IMR-90 (cell line): Measurements from ENCODE around the gene STX11. TPM values are rescaled to one million over a fixed set of nuclear protein-coding genes. Genes with fewer than 3 reads are reported as not detected.

Experiments
- ATAC-seq: fragments of 200-7000 bp; cut with Tn5 transposase; 2 replicates; pipeline ENCODE4 v1.9.1; 2020; ENCODE audit warnings: low read depth, mild to moderate bottlenecking, moderate library complexity
- BruUV-seq: library from RNA; stranded (reverse); fragments of 400-500 nt; replicated peaks from 2 replicates; lab custom pipeline; 2021; lab: Mats Ljungman, UMichigan
- CTCF ChIA-PET: fragments of 300-600 bp; formaldehyde crosslinking; extraction: SDS; loops from one replicate; lab custom pipeline; 2021; ENCODE audit warnings: antibody characterized with exemption; lab: Yijun Ruan, JAX
- POLR2A ChIA-PET: fragments of 300-600 bp; sonication (Branson Sonifier 250); formaldehyde crosslinking; loops from one replicate; lab custom pipeline; 2022; ENCODE audit warnings: antibody characterized with exemption; ENCODE audit not compliant: unreplicated experiment; lab: Charles Lee
- DNase-seq: peaks from one replicate; pipeline ENCODE4 v3.0.0; 2013
- H2AFZ ChIP-seq: replicated peaks from 2 replicates; pipeline ENCODE3; 2013; ENCODE audit warnings: low read length, mild to moderate bottlenecking; ENCODE audit not compliant: poor library complexity
- H2AK5ac ChIP-seq: 2 replicates; pipeline ENCODE4 v1.6.1; 2013; ENCODE audit warnings: low read depth, low read length, inconsistent platforms
- H2AK9ac ChIP-seq: replicated peaks from 2 replicates; pipeline ENCODE3; 2013; ENCODE audit warnings: mild to moderate bottlenecking, low read depth, low read length, moderate library complexity; ENCODE audit not compliant: poor library complexity
- H2BK120ac ChIP-seq: 2 replicates; pipeline ENCODE4 v1.6.1; 2013; ENCODE audit warnings: low read depth, low read length, inconsistent platforms
- H2BK15ac ChIP-seq: 3 replicates; pipeline ENCODE4 v1.6.1; 2013; ENCODE audit warnings: low read depth, low read length, inconsistent platforms
- H2BK20ac ChIP-seq: 2 replicates; pipeline ENCODE4 v1.6.1; 2013; ENCODE audit warnings: low read depth, mild to moderate bottlenecking, inconsistent platforms, low read length, moderate library complexity
- H2BK5ac ChIP-seq: 2 replicates; pipeline ENCODE4 v1.6.1; 2013; ENCODE audit warnings: mild to moderate bottlenecking, low read depth, low read length, inconsistent platforms; ENCODE audit not compliant: poor library complexity, severe bottlenecking
- H3K14ac ChIP-seq: replicated peaks from 2 replicates; pipeline ENCODE4 v1.6.1; 2013; ENCODE audit warnings: low read depth, low read length, inconsistent platforms
- H3K18ac ChIP-seq: 2 replicates; pipeline ENCODE4 v1.6.1; 2013; ENCODE audit warnings: low read depth, low read length, control low read depth
- H3K23ac ChIP-seq: 2 replicates; pipeline ENCODE4 v1.6.1; 2013; ENCODE audit warnings: low read depth, low read length, inconsistent platforms
- H3K27ac ChIP-seq: 2 replicates; pipeline ENCODE4 v1.5.1; 2013; ENCODE audit warnings: mild to moderate bottlenecking, control low read depth, low read length; ENCODE audit not compliant: insufficient read depth
- H3K27me3 ChIP-seq: 2 replicates; pipeline ENCODE4 v1.6.1; 2013; ENCODE audit warnings: low read length; ENCODE audit not compliant: control insufficient read depth, insufficient read depth
- H3K36me3 ChIP-seq: 2 replicates; pipeline ENCODE4 v1.6.1; 2013; ENCODE audit warnings: low read length, mixed read lengths; ENCODE audit not compliant: control insufficient read depth, insufficient read depth
- H3K4ac ChIP-seq: 2 replicates; pipeline ENCODE4 v1.6.1; 2013; ENCODE audit warnings: low read depth, low read length, inconsistent platforms
- H3K4me1 ChIP-seq: 2 replicates; pipeline ENCODE4 v1.6.1; 2013; ENCODE audit warnings: low read length, mixed read lengths; ENCODE audit not compliant: control insufficient read depth, insufficient read depth
- H3K4me2 ChIP-seq: 2 replicates; pipeline ENCODE4 v1.6.1; 2013; ENCODE audit warnings: low read depth, mild to moderate bottlenecking, control low read depth, low read length, moderate library complexity
- H3K4me3 ChIP-seq: 2 replicates; pipeline ENCODE4 v1.5.1; 2013; ENCODE audit warnings: low read depth, mild to moderate bottlenecking, control low read depth, low read length, moderate library complexity; ENCODE audit not compliant: insufficient read depth
- H3K56ac ChIP-seq: 2 replicates; pipeline ENCODE4 v1.6.1; 2013; ENCODE audit warnings: low read length, inconsistent platforms; ENCODE audit not compliant: insufficient read depth; ENCODE audit errors: extremely low read depth
- H3K79me1 ChIP-seq, 2 experiments: 2 replicates each; pipeline ENCODE4 v1.6.1; 2013; ENCODE audit warnings: low read length in 2 of 2, inconsistent platforms in 1 of 2, low read depth in 1 of 2
- H3K9ac ChIP-seq: 2 replicates; pipeline ENCODE4 v1.6.1; 2013; ENCODE audit warnings: low read depth, low read length, control low read depth
- H3K9me1 ChIP-seq: 2 replicates; pipeline ENCODE4 v1.6.1; 2013; ENCODE audit warnings: low read length, inconsistent platforms; ENCODE audit not compliant: insufficient read depth
- H3K9me3 ChIP-seq: 2 replicates; pipeline ENCODE4 v1.6.1; 2013; ENCODE audit warnings: low read length; ENCODE audit not compliant: control insufficient read depth, insufficient read depth
- H4K20me1 ChIP-seq: 2 replicates; pipeline ENCODE4 v1.6.1; 2013; ENCODE audit warnings: low read length, inconsistent platforms; ENCODE audit not compliant: insufficient read depth
- H4K5ac ChIP-seq: 2 replicates; pipeline ENCODE4 v1.6.1; 2013; ENCODE audit warnings: mild to moderate bottlenecking, low read depth, low read length, control low read depth
- H4K8ac ChIP-seq, 2 experiments: 2 replicates each; pipeline ENCODE4 v1.6.1; 2013; ENCODE audit warnings: low read depth in 2 of 2, low read length in 2 of 2, control low read depth in 1 of 2, inconsistent platforms in 1 of 2
- H4K91ac ChIP-seq: 2 replicates; pipeline ENCODE4 v1.6.1; 2013; ENCODE audit warnings: low read depth, low read length, inconsistent platforms; ENCODE audit not compliant: insufficient read depth
- BHLHE40 ChIP-seq: fragments of 150-350 bp; IDR thresholded peaks from 2 replicates; pipeline ENCODE4 v1.6.1; 2016; ENCODE audit warnings: mild to moderate bottlenecking, low read depth, low read length
- CEBPB ChIP-seq: IDR thresholded peaks from 2 replicates; pipeline ENCODE4 v1.6.1; 2012; ENCODE audit warnings: low read depth, low read length, improper control_type of control experiment
- CHD1 ChIP-seq: IDR thresholded peaks from 2 replicates; pipeline ENCODE4 v1.6.1; 2012; ENCODE audit warnings: low read depth, low read length, improper control_type of control experiment
- ELK1 ChIP-seq: fragments of 150-350 bp; IDR thresholded peaks from 2 replicates; pipeline ENCODE4 v1.6.1; 2016; ENCODE audit warnings: low read depth, mild to moderate bottlenecking, low read length, moderate library complexity, borderline replicate concordance
- FOS ChIP-seq: fragments of 150-350 bp; IDR thresholded peaks from 2 replicates; pipeline ENCODE4 v1.6.1; 2016; ENCODE audit warnings: low read depth, low read length
- MAFK ChIP-seq: IDR thresholded peaks from 2 replicates; pipeline ENCODE4 v1.6.1; 2012; ENCODE audit warnings: low read depth, low read length, improper control_type of control experiment
- MAZ ChIP-seq: IDR thresholded peaks from 2 replicates; pipeline ENCODE4 v1.6.1; 2012; ENCODE audit warnings: low read depth, mild to moderate bottlenecking, low read length, improper control_type of control experiment, moderate library complexity, borderline replicate concordance
- MXI1 ChIP-seq: IDR thresholded peaks from 2 replicates; pipeline ENCODE4 v1.6.1; 2012; ENCODE audit warnings: low read depth, mild to moderate bottlenecking, low read length, moderate library complexity, borderline replicate concordance
- NFE2L2 ChIP-seq: fragments of 150-350 bp; IDR thresholded peaks from 2 replicates; pipeline ENCODE4 v1.6.1; 2016; ENCODE audit warnings: low read depth, mild to moderate bottlenecking, low read length
- POLR2A ChIP-seq: IDR thresholded peaks from 2 replicates; pipeline ENCODE4 v1.6.1; 2012; ENCODE audit warnings: mild to moderate bottlenecking, low read depth, low read length
- RAD21 ChIP-seq: IDR thresholded peaks from 2 replicates; pipeline ENCODE4 v1.6.1; 2012; ENCODE audit warnings: low read length, improper control_type of control experiment
- RCOR1 ChIP-seq: IDR thresholded peaks from 2 replicates; pipeline ENCODE4 v1.6.1; 2012; ENCODE audit warnings: mild to moderate bottlenecking, low read length, improper control_type of control experiment; ENCODE audit not compliant: insufficient replicate concordance
- RFX5 ChIP-seq: IDR thresholded peaks from 2 replicates; pipeline ENCODE4 v1.8.0; 2012; ENCODE audit warnings: low read depth, mild to moderate bottlenecking, low read length, moderate library complexity
- SMC3 ChIP-seq: fragments of 150-350 bp; IDR thresholded peaks from 2 replicates; pipeline ENCODE4 v1.6.1; 2016; ENCODE audit warnings: low read depth, mild to moderate bottlenecking, antibody characterized with exemption, low read length, moderate library complexity
- USF2 ChIP-seq: fragments of 150-350 bp; IDR thresholded peaks from 2 replicates; pipeline ENCODE4 v1.6.1; 2017; ENCODE audit warnings: mild to moderate bottlenecking, antibody characterized with exemption, low read length, low read depth
- WGBS, 2 experiments: methylation state at CpG; one replicate each; pipeline versions ENCODE4 v1.1.5 to v1.1.7; 2013; ENCODE audit warnings: missing lambda C conversion rate in 2 of 2; ENCODE audit not compliant: insufficient read length in 1 of 2; ENCODE audit errors: extremely low coverage in 2 of 2; 5-methylcytosine and 5-hydroxymethylcytosine counted together
- dilution Hi-C: fragments of 300-500 bp; cut with HindIII; formaldehyde crosslinking; loops from one replicate; pipeline ENCODE4 v1.14.3; 2018; ENCODE audit warnings: low sequenced_read_pairs; ENCODE audit not compliant: unreplicated experiment
- in situ Hi-C: fragments of 300-500 bp; cut with MboI; formaldehyde crosslinking; loops from 3 replicates; pipeline ENCODE4 v1.14.3; 2019; ENCODE audit warnings: low sequenced_read_pairs, inconsistent platforms, mixed read lengths
- intact Hi-C: fragments of 100-400 bp; cut with micrococcal nuclease; formaldehyde crosslinking; loops from 2 replicates; pipeline ENCODE4 v1.10.0; 2022
- polyA plus RNA-seq, 3 experiments: library from polyadenylated mRNA; depleted of rRNA; stranded (reverse); fragments of >200 nt; gene quantifications; 2 replicates each; pipeline ENCODE4 v1.2.3, GENCODE V29; 2012; ENCODE audit warnings: low replicate concordance in 1 of 3
- total RNA-seq: library from RNA; depleted of rRNA; stranded (reverse); fragments of >200 nt; gene quantifications from 2 replicates; pipeline ENCODE4 v1.2.3, GENCODE V29; 2012
- TF ChIP-seq, protein P1 (sequence below): conservative IDR thresholded peaks from 2 replicates; pipeline ENCODE4 v1.5.1; 2012; ENCODE audit warnings: mild to moderate bottlenecking, low read depth, low read length, improper control_type of control experiment

The STX11 gene
- total and polyA plus RNA-seq, 2 of the 4 experiments (the other 2 are of a cell fraction) = 0.54 to 0.68 TPM

GRCh38 chr6:144153260-144153659, 2.9 kb downstream of the STX11 start:
- Histone ChIP-seq H3K9me1 (peaks cover 7% of the 10 kb centered on the region), H3K9me3 (no peaks in the 10 kb centered on the region), H2BK5ac (no peak overlapping the region), H3K27ac (no peak overlapping the region), H3K18ac (no peak overlapping the region), H2BK15ac (no peak overlapping the region), H2BK20ac (no peak overlapping the region), H3K9ac (no peak overlapping the region), H3K14ac (no peak overlapping the region), H2AK5ac (no peak overlapping the region), H3K23ac (no peak overlapping the region), H3K36me3 (no peaks in the 10 kb centered on the region), H4K5ac (no peak overlapping the region), H3K4me1 (peaks cover 3% of the 10 kb centered on the region; the same call in 1 of the 2 replicates), H4K8ac (no peak overlapping the region), H2BK120ac (no peak overlapping the region), H3K27me3 (peaks cover 13% of the 10 kb centered on the region), H3K4me3 (no peak overlapping the region), H4K20me1 (no peaks in the 10 kb centered on the region), H3K56ac (no peak overlapping the region), H3K4me2 (no peak overlapping the region), H4K91ac (no peak overlapping the region), H2AK9ac (no peak overlapping the region), H3K79me1 (no peaks in the 10 kb centered on the region), H2AFZ (no peak overlapping the region), H3K4ac (no peak overlapping the region)
- DNase-seq (no peak), ATAC-seq (no peak)
- intact Hi-C loops = loop anchor here (5.0 kb wide), 1 partner anchor 46 kb away; no protein-coding TSS in a partner anchor
- POLR2A ChIA-PET = no interaction called here
- no TSS peak for BruUV-seq
- 100% methylated on average over 1 of the region's 5 CpGs; no CpG with 5 or more reads in 1 of the 2 experiments for WGBS, 2 experiments
- in situ Hi-C loops = no loop called here
- dilution Hi-C loops = no loop called here
- CTCF ChIA-PET = no interaction called here
- TF ChIP-seq CEBPB = no peak
- no peak for TF ChIP-seq USF2
- TF ChIP-seq MXI1 = no peak
- TF ChIP-seq RFX5 = no peak
- no peak for TF ChIP-seq SMC3
- no peak for TF ChIP-seq ELK1
- no peak for TF ChIP-seq RAD21
- TF ChIP-seq CHD1 = no peak
- no peak for TF ChIP-seq MAZ
- TF ChIP-seq POLR2A = no peak
- no peak for TF ChIP-seq MAFK
- TF ChIP-seq FOS = no peak
- TF ChIP-seq BHLHE40 = no peak
- TF ChIP-seq, protein P1, sequence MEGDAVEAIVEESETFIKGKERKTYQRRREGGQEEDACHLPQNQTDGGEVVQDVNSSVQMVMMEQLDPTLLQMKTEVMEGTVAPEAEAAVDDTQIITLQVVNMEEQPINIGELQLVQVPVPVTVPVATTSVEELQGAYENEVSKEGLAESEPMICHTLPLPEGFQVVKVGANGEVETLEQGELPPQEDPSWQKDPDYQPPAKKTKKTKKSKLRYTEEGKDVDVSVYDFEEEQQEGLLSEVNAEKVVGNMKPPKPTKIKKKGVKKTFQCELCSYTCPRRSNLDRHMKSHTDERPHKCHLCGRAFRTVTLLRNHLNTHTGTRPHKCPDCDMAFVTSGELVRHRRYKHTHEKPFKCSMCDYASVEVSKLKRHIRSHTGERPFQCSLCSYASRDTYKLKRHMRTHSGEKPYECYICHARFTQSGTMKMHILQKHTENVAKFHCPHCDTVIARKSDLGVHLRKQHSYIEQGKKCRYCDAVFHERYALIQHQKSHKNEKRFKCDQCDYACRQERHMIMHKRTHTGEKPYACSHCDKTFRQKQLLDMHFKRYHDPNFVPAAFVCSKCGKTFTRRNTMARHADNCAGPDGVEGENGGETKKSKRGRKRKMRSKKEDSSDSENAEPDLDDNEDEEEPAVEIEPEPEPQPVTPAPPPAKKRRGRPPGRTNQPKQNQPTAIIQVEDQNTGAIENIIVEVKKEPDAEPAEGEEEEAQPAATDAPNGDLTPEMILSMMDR = no peak
- no peak for TF ChIP-seq NFE2L2
- TF ChIP-seq RCOR1 = no peak
